ENCODE measurements around the gene FCMR.

GRCh38 chr1:206969090-206969489 is 47.3 kb upstream of the FCMR start:
- TF ChIP-seq EP300 (IDR thresholded peaks at IDR 0.05) = no peak
- TF ChIP-seq, protein P1, sequence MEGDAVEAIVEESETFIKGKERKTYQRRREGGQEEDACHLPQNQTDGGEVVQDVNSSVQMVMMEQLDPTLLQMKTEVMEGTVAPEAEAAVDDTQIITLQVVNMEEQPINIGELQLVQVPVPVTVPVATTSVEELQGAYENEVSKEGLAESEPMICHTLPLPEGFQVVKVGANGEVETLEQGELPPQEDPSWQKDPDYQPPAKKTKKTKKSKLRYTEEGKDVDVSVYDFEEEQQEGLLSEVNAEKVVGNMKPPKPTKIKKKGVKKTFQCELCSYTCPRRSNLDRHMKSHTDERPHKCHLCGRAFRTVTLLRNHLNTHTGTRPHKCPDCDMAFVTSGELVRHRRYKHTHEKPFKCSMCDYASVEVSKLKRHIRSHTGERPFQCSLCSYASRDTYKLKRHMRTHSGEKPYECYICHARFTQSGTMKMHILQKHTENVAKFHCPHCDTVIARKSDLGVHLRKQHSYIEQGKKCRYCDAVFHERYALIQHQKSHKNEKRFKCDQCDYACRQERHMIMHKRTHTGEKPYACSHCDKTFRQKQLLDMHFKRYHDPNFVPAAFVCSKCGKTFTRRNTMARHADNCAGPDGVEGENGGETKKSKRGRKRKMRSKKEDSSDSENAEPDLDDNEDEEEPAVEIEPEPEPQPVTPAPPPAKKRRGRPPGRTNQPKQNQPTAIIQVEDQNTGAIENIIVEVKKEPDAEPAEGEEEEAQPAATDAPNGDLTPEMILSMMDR (IDR thresholded peaks at IDR 0.05) = no peak

Measured in ovary (tissue), 3 donors.